HepG2 (cell line): Measurements from ENCODE around the gene RRN3. TPM values are rescaled to one million over a fixed set of nuclear protein-coding genes. Genes with fewer than 3 reads are reported as not detected.
A peak's percentile ranks its signal among the peaks of the same experiment; 100 is the strongest.

Source experiments
- FOXA3 ChIP-seq: IDR thresholded peaks from 2 replicates; pipeline ENCODE4 v1.6.1; 2016; ENCODE audit warnings: missing genetic modification reagents, missing compliant biosample characterization
- MATR3 ChIP-seq: sonication (generic); formaldehyde crosslinking; IDR thresholded peaks from 2 replicates; pipeline ENCODE4 v1.4.0; 2020; ENCODE audit warnings: missing genetic modification reagents
- MEF2D ChIP-seq: sonication (generic); formaldehyde crosslinking; IDR thresholded peaks from 2 replicates; pipeline ENCODE4 v1.5.1; 2020; ENCODE audit warnings: mild to moderate bottlenecking, missing genetic modification reagents
- NFATC3 ChIP-seq: sonication (generic); formaldehyde crosslinking; IDR thresholded peaks from 2 replicates; pipeline ENCODE4 v1.5.1; 2020; ENCODE audit warnings: mild to moderate bottlenecking, missing genetic modification reagents
- TARDBP ChIP-seq: sonication (generic); formaldehyde crosslinking; IDR thresholded peaks from 2 replicates; pipeline ENCODE4 v1.8.0; 2022; ENCODE audit warnings: mild to moderate bottlenecking, missing genetic modification reagents
- ZNF296 ChIP-seq: sonication (generic); formaldehyde crosslinking; conservative IDR thresholded peaks from 2 replicates; pipeline ENCODE4 v1.5.0; 2020; ENCODE audit warnings: mild to moderate bottlenecking, missing genetic modification reagents
- ZNF335 ChIP-seq: sonication (generic); formaldehyde crosslinking; IDR thresholded peaks from 2 replicates; pipeline ENCODE4 v1.4.0; 2020; ENCODE audit warnings: missing genetic modification reagents
- ZNF782 ChIP-seq: sonication (generic); formaldehyde crosslinking; IDR thresholded peaks from 2 replicates; pipeline ENCODE4 v1.4.0; 2020; ENCODE audit warnings: missing genetic modification reagents, mild to moderate bottlenecking, borderline replicate concordance
- polyA plus RNA-seq, 8 experiments: library from polyadenylated mRNA; depleted of rRNA in 3 of 8; stranded (reverse) in 7 of 8; unstranded in 1 of 8; fragments of >200 nt; fragmentation: Illumina TruSeq in 4 of 8; extraction: Trizol in 4 of 8; gene quantifications; 2 replicates each; pipeline versions ENCODE4 v1.2.1 to v1.2.3, GENCODE V29; 2011 to 2016; ENCODE audit warnings: low read depth in 4 of 8, missing spikeins in 1 of 8, mixed read lengths in 1 of 8; ENCODE audit not compliant: insufficient read depth in 1 of 8
- total RNA-seq, 5 experiments: library from RNA; depleted of rRNA; stranded (reverse); fragments of >200 nt; fragmentation: Illumina TruSeq; extraction: Trizol; gene quantifications; 2 replicates each; pipeline ENCODE4 v1.2.3, GENCODE V29; 2016; ENCODE audit warnings: low read depth in 1 of 5
- TF ChIP-seq, protein P1 (sequence below): sonication (generic); formaldehyde crosslinking; IDR thresholded peaks from 2 replicates; pipeline ENCODE4 v1.4.0; 2020; ENCODE audit warnings: missing genetic modification reagents
- TF ChIP-seq, protein P2 (sequence below): sonication (generic); formaldehyde crosslinking; IDR thresholded peaks from 2 replicates; pipeline ENCODE4 v1.5.1; 2020; ENCODE audit warnings: mild to moderate bottlenecking, missing genetic modification reagents, moderate library complexity

The RRN3 gene
- total and polyA plus RNA-seq, 2 of the 13 experiments (the other 11 are each of a cell fraction or from before 2014, with no cell fraction given) = 45.8 to 67.0 TPM

DNA sequence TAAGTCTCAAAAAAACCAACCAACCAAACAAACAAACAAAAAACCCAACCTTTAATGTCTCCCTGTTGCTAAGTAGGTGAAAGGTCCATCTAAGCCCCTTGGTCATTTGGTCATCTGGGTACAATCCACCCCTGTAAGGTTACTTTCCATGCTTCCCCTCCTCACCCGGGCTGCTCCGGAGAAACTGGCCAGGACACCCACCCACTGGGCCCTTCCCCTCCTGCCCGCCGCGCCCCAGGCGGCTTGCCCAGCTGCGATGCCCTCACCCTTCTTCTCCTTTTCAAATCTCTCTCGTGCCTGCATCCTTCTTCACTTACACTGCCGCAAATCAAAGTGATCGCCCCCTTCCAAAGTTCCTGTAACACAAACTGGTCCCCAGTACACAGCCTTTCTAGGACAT, 40.2 kb downstream of the RRN3 start (continued):
- TF ChIP-seq MATR3 (CRISPR knock-in tag) = no peak
- no peak for TF ChIP-seq TARDBP (CRISPR knock-in tag)
- TF ChIP-seq ZNF296 = no peak
- TF ChIP-seq NFATC3 = 0 out of 2 replicates have a peak, but pooled peaks have one; percentile 19
- TF ChIP-seq, protein P1, sequence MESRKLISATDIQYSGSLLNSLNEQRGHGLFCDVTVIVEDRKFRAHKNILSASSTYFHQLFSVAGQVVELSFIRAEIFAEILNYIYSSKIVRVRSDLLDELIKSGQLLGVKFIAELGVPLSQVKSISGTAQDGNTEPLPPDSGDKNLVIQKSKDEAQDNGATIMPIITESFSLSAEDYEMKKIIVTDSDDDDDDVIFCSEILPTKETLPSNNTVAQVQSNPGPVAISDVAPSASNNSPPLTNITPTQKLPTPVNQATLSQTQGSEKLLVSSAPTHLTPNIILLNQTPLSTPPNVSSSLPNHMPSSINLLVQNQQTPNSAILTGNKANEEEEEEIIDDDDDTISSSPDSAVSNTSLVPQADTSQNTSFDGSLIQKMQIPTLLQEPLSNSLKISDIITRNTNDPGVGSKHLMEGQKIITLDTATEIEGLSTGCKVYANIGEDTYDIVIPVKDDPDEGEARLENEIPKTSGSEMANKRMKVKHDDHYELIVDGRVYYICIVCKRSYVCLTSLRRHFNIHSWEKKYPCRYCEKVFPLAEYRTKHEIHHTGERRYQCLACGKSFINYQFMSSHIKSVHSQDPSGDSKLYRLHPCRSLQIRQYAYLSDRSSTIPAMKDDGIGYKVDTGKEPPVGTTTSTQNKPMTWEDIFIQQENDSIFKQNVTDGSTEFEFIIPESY (CRISPR knock-in tag) = peak; percentile 79; the same call in 1 of the 2 replicates
- no peak for TF ChIP-seq FOXA3 (CRISPR knock-in tag)
- TF ChIP-seq MEF2D = 0 out of 2 replicates have a peak, but pooled peaks have one; percentile 22
- TF ChIP-seq, protein P2, sequence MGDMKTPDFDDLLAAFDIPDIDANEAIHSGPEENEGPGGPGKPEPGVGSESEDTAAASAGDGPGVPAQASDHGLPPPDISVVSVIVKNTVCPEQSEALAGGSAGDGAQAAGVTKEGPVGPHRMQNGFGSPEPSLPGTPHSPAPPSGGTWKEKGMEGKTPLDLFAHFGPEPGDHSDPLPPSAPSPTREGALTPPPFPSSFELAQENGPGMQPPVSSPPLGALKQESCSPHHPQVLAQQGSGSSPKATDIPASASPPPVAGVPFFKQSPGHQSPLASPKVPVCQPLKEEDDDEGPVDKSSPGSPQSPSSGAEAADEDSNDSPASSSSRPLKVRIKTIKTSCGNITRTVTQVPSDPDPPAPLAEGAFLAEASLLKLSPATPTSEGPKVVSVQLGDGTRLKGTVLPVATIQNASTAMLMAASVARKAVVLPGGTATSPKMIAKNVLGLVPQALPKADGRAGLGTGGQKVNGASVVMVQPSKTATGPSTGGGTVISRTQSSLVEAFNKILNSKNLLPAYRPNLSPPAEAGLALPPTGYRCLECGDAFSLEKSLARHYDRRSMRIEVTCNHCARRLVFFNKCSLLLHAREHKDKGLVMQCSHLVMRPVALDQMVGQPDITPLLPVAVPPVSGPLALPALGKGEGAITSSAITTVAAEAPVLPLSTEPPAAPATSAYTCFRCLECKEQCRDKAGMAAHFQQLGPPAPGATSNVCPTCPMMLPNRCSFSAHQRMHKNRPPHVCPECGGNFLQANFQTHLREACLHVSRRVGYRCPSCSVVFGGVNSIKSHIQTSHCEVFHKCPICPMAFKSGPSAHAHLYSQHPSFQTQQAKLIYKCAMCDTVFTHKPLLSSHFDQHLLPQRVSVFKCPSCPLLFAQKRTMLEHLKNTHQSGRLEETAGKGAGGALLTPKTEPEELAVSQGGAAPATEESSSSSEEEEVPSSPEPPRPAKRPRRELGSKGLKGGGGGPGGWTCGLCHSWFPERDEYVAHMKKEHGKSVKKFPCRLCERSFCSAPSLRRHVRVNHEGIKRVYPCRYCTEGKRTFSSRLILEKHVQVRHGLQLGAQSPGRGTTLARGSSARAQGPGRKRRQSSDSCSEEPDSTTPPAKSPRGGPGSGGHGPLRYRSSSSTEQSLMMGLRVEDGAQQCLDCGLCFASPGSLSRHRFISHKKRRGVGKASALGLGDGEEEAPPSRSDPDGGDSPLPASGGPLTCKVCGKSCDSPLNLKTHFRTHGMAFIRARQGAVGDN = peak; percentile 43
- no peak for TF ChIP-seq ZNF782
- 0 out of 2 replicates have a peak, but pooled peaks have one; percentile 5 for TF ChIP-seq ZNF335 (CRISPR knock-in tag)
